ENCODE results near the gene KLF2. TPM values are rescaled to one million over a fixed set of nuclear protein-coding genes. Genes with fewer than 3 reads are reported as not detected.

Gene KLF2
- total RNA-seq, 2 donors from 2014 or later: 3.4 to 6.7 TPM

GRCh38 chr19:16351133-16351809 is 26.6 kb downstream of the KLF2 start:
- Mint-ChIP-seq H3K36me3 (no peaks in the 10 kb centered on the region), H3K27ac (no peak overlapping the region), H3K9me3 (no peaks in the 10 kb centered on the region), H3K4me3 (no peak overlapping the region), H3K27me3 (no peaks in the 10 kb centered on the region), H3K4me1 (ENCODE audit: low read depth in 2 of 2) (peaks cover 6 to 24% of the 10 kb centered on the region in 2 donors)
- DNase-seq (ENCODE audit: low spot score) (no peak), ATAC-seq (no peak)

GRCh38 chr19:16355293-16356043 is 30.8 kb downstream of the KLF2 start:
- DNase-seq (ENCODE audit: low spot score) (no peak), ATAC-seq (peak; percentile 56 to 85)
- no peak overlapping the region for H3K4me3 Mint-ChIP-seq
- no peak overlapping the region for H3K27ac Mint-ChIP-seq
- peaks cover 24 to 29% of the 10 kb centered on the region in 2 donors for H3K4me1 Mint-ChIP-seq (ENCODE audit: low read depth in 2 of 2)
- no peaks in the 10 kb centered on the region for H3K27me3 Mint-ChIP-seq
- no peaks in the 10 kb centered on the region for H3K9me3 Mint-ChIP-seq
- no peaks in the 10 kb centered on the region for H3K36me3 Mint-ChIP-seq

- ATAC-seq (no peak), DNase-seq (ENCODE audit: low spot score) (no peak)
- H3K36me3 Mint-ChIP-seq: no peaks in the 10 kb centered on the region
- H3K27ac Mint-ChIP-seq: no peak overlapping the region
- H3K4me3 Mint-ChIP-seq: no peak overlapping the region
- H3K9me3 Mint-ChIP-seq: no peaks in the 10 kb centered on the region
- no peaks in the 10 kb centered on the region for H3K27me3 Mint-ChIP-seq
- H3K4me1 Mint-ChIP-seq (ENCODE audit: low read depth in 2 of 2): peaks cover 37 to 41% of the 10 kb centered on the region in 2 donors
Observed at GRCh38 chr19:16358456-16358855, 33.8 kb downstream of the KLF2 start.

GRCh38 chr19:16359074-16359473 is 34.4 kb downstream of the KLF2 start:
- Mint-ChIP-seq H3K9me3 (no peaks in the 10 kb centered on the region), H3K4me3 (no peak overlapping the region), H3K4me1 (ENCODE audit: low read depth in 2 of 2) (peaks cover 41 to 47% of the 10 kb centered on the region in 2 donors), H3K27me3 (no peaks in the 10 kb centered on the region), H3K27ac (no peak overlapping the region), H3K36me3 (no peaks in the 10 kb centered on the region)
- DNase-seq (ENCODE audit: low spot score) (no peak), ATAC-seq (no peak)

- peaks cover 49 to 50% of the 10 kb centered on the region in 2 donors for H3K4me1 Mint-ChIP-seq (ENCODE audit: low read depth in 2 of 2)
- no peaks in the 10 kb centered on the region for H3K36me3 Mint-ChIP-seq
- ATAC-seq: no peak
Observed at GRCh38 chr19:16359964-16360363, 35.3 kb downstream of the KLF2 start.

GRCh38 chr19:16360738-16361137 is 36.1 kb downstream of the KLF2 start:
- H3K4me1 Mint-ChIP-seq (ENCODE audit: low read depth in 2 of 2): peaks cover 47 to 55% of the 10 kb centered on the region in 2 donors
- no peaks in the 10 kb centered on the region for H3K9me3 Mint-ChIP-seq
- no peak for DNase-seq (ENCODE audit: low spot score)
- no peak overlapping the region for H3K4me3 Mint-ChIP-seq
- no peak for ATAC-seq
- H3K27me3 Mint-ChIP-seq: no peaks in the 10 kb centered on the region
- H3K27ac Mint-ChIP-seq: peak overlapping the region in 1 of 2 donors; percentile 45
- no peaks in the 10 kb centered on the region for H3K36me3 Mint-ChIP-seq

More at GRCh38 chr19:16359964-16360363, 35.3 kb downstream of the KLF2 start:
- no peak overlapping the region for H3K27ac Mint-ChIP-seq
- DNase-seq (ENCODE audit: low spot score): no peak
- H3K27me3 Mint-ChIP-seq: no peaks in the 10 kb centered on the region
- no peaks in the 10 kb centered on the region for H3K9me3 Mint-ChIP-seq
- H3K4me3 Mint-ChIP-seq: no peak overlapping the region

GRCh38 chr19:16361254-16361653 is 36.6 kb downstream of the KLF2 start:
- H3K36me3 Mint-ChIP-seq: no peaks in the 10 kb centered on the region
- H3K4me3 Mint-ChIP-seq: no peak overlapping the region
- H3K27ac Mint-ChIP-seq: no peak overlapping the region
- H3K4me1 Mint-ChIP-seq (ENCODE audit: low read depth in 2 of 2): peaks cover 51 to 55% of the 10 kb centered on the region in 2 donors
- ATAC-seq (no peak), DNase-seq (ENCODE audit: low spot score) (no peak)
- no peaks in the 10 kb centered on the region for H3K9me3 Mint-ChIP-seq
- H3K27me3 Mint-ChIP-seq: no peaks in the 10 kb centered on the region

- Mint-ChIP-seq H3K27ac (no peak overlapping the region), H3K27me3 (peaks cover 0 to 6% of the 10 kb centered on the region in 2 donors), H3K9me3 (no peaks in the 10 kb centered on the region), H3K4me3 (no peak overlapping the region), H3K36me3 (no peaks in the 10 kb centered on the region), H3K4me1 (ENCODE audit: low read depth in 2 of 2) (peaks cover 52 to 55% of the 10 kb centered on the region in 2 donors)
- ATAC-seq (no peak), DNase-seq (ENCODE audit: low spot score) (no peak)
Observed at GRCh38 chr19:16361926-16362325, 37.3 kb downstream of the KLF2 start.

GRCh38 chr19:16363133-16363851 is 38.7 kb downstream of the KLF2 start:
- Mint-ChIP-seq H3K4me1 (ENCODE audit: low read depth in 2 of 2) (peaks cover 48 to 52% of the 10 kb centered on the region in 2 donors), H3K4me3 (no peak overlapping the region), H3K36me3 (no peaks in the 10 kb centered on the region), H3K9me3 (no peaks in the 10 kb centered on the region), H3K27me3 (peaks cover 0 to 6% of the 10 kb centered on the region in 2 donors), H3K27ac (peak overlapping the region in 1 of 2 donors; percentile 12)
- ATAC-seq (no peak), DNase-seq (ENCODE audit: low spot score) (no peak)

GRCh38 chr19:16363852-16364230 is 39.2 kb downstream of the KLF2 start:
- no peaks in the 10 kb centered on the region for H3K36me3 Mint-ChIP-seq
- no peak overlapping the region for H3K27ac Mint-ChIP-seq
- ATAC-seq: no peak
- H3K4me1 Mint-ChIP-seq (ENCODE audit: low read depth in 2 of 2): peaks cover 46 to 49% of the 10 kb centered on the region in 2 donors
- no peaks in the 10 kb centered on the region for H3K9me3 Mint-ChIP-seq
- H3K4me3 Mint-ChIP-seq: no peak overlapping the region
- DNase-seq (ENCODE audit: low spot score): no peak
- peaks cover 0 to 6% of the 10 kb centered on the region in 2 donors for H3K27me3 Mint-ChIP-seq

- no peak for ATAC-seq
- peaks cover 41 to 49% of the 10 kb centered on the region in 2 donors for H3K4me1 Mint-ChIP-seq (ENCODE audit: low read depth in 2 of 2)
- no peak overlapping the region for H3K4me3 Mint-ChIP-seq
Observed at GRCh38 chr19:16364231-16364865, 39.7 kb downstream of the KLF2 start.

GRCh38 chr19:16365300-16365996 is 40.8 kb downstream of the KLF2 start:
- no peaks in the 10 kb centered on the region for H3K9me3 Mint-ChIP-seq
- H3K4me3 Mint-ChIP-seq: peak overlapping the region; percentile 11
- ATAC-seq: no peak
- DNase-seq (ENCODE audit: low spot score): no peak
- H3K4me1 Mint-ChIP-seq (ENCODE audit: low read depth in 2 of 2): peaks cover 37 to 49% of the 10 kb centered on the region in 2 donors
- H3K36me3 Mint-ChIP-seq: no peaks in the 10 kb centered on the region
- H3K27ac Mint-ChIP-seq: no peak overlapping the region
- H3K27me3 Mint-ChIP-seq: peaks cover 0 to 8% of the 10 kb centered on the region in 2 donors

More at GRCh38 chr19:16364231-16364865, 39.7 kb downstream of the KLF2 start:
- no peak for DNase-seq (ENCODE audit: low spot score)
- Mint-ChIP-seq H3K9me3 (no peaks in the 10 kb centered on the region), H3K36me3 (no peaks in the 10 kb centered on the region), H3K27ac (no peak overlapping the region), H3K27me3 (peaks cover 0 to 6% of the 10 kb centered on the region in 2 donors)

- Mint-ChIP-seq H3K4me3 (no peak overlapping the region), H3K4me1 (ENCODE audit: low read depth in 2 of 2) (peaks cover 31 to 49% of the 10 kb centered on the region in 2 donors), H3K27me3 (peaks cover 0 to 9% of the 10 kb centered on the region in 2 donors)
Observed at GRCh38 chr19:16366056-16366432, 41.4 kb downstream of the KLF2 start.

More at GRCh38 chr19:16366056-16366432, 41.4 kb downstream of the KLF2 start:
- DNase-seq (ENCODE audit: low spot score) (no peak), ATAC-seq (no peak)
- Mint-ChIP-seq H3K9me3 (no peaks in the 10 kb centered on the region), H3K36me3 (no peaks in the 10 kb centered on the region), H3K27ac (no peak overlapping the region)

All from natural killer cell treated with Interleukin-12 subunit alpha and Interleukin-12 subunit beta and Interleukin-15 and Interleukin-18, amount 100 ng/mL, for 72 hours (primary cell).